Neural cell (in vitro differentiated cells): ENCODE results near the gene NRXN2. TPM values are rescaled to one million over a fixed set of nuclear protein-coding genes. Genes with fewer than 3 reads are reported as not detected.
A peak's percentile ranks its signal among the peaks of the same experiment; 100 is the strongest.

ENCODE experiments used
- H2AFZ ChIP-seq: fragments of 200-600, 300-800 bp; sonication (generic), shearing (Covaris generic); 2 replicates; pipeline ENCODE4 v1.6.0; 2014; ENCODE audit warnings: low read depth, mild to moderate bottlenecking, antibody characterized with exemption, low read length, moderate library complexity
- H3F3A ChIP-seq: fragments of 200-600 bp; shearing (Covaris generic); 2 replicates; pipeline ENCODE4 v1.6.1; 2016; ENCODE audit warnings: mild to moderate bottlenecking, moderate library complexity, mixed read lengths, antibody characterized with exemption, low read length; ENCODE audit not compliant: insufficient read depth, poor library complexity, severe bottlenecking
- H3K27ac ChIP-seq: fragments of 200-600, 300-800 bp; sonication (generic), shearing (Covaris generic); 2 replicates; pipeline ENCODE4 v1.5.1; 2014; ENCODE audit warnings: mild to moderate bottlenecking, low read length, moderate library complexity
- H3K27me3 ChIP-seq: fragments of 300-800, 200-600 bp; sonication (generic), shearing (Covaris generic); 2 replicates; pipeline ENCODE4 v1.6.0; 2014; ENCODE audit warnings: mild to moderate bottlenecking, low read depth, low read length, moderate library complexity; ENCODE audit not compliant: insufficient read depth
- H3K36me3 ChIP-seq: fragments of 300-800, 200-600 bp; sonication (generic), shearing (Covaris generic); 2 replicates; pipeline ENCODE4 v1.5.1; 2014; ENCODE audit warnings: mild to moderate bottlenecking, antibody characterized with exemption, low read length, moderate library complexity; ENCODE audit not compliant: insufficient read depth
- H3K4me2 ChIP-seq: fragments of 300-800, 200-600 bp; sonication (generic), shearing (Covaris generic); 2 replicates; pipeline ENCODE4 v1.6.0; 2014; ENCODE audit warnings: mild to moderate bottlenecking, low read length
- H3K4me3 ChIP-seq: fragments of 300-800, 200-600 bp; sonication (generic), shearing (Covaris generic); 2 replicates; pipeline ENCODE4 v1.5.1; 2014; ENCODE audit warnings: mild to moderate bottlenecking, low read length, moderate library complexity
- H3K79me2 ChIP-seq: fragments of 200-600 bp; shearing (Covaris generic); replicated peaks from 2 replicates; pipeline ENCODE4 v1.6.0; 2014; ENCODE audit warnings: mild to moderate bottlenecking, low read length, moderate library complexity; ENCODE audit not compliant: insufficient read depth
- H3K9ac ChIP-seq: fragments of 300-800, 200-600 bp; sonication (generic), shearing (Covaris generic); 2 replicates; pipeline ENCODE4 v1.6.1; 2016; ENCODE audit warnings: mild to moderate bottlenecking, low read length, mixed read lengths
- H3K9me2 ChIP-seq: fragments of 200-600 bp; shearing (Covaris generic); 2 replicates; pipeline ENCODE4 v1.6.1; 2016; ENCODE audit warnings: mild to moderate bottlenecking, low read length, mixed read lengths; ENCODE audit not compliant: insufficient read depth
- H3K9me3 ChIP-seq: fragments of 200-600, 300-800 bp; sonication (generic), shearing (Covaris generic); 2 replicates; pipeline ENCODE4 v1.6.1; 2016; ENCODE audit warnings: mild to moderate bottlenecking, mixed run types, low read length, moderate library complexity, mixed read lengths
- H4K20me1 ChIP-seq: fragments of 200-600 bp; shearing (Covaris generic); 2 replicates; pipeline ENCODE4 v1.6.1; 2016; ENCODE audit warnings: mild to moderate bottlenecking, mixed run types; ENCODE audit not compliant: insufficient read depth
- CTCF ChIP-seq: fragments of 450-650 bp; IDR thresholded peaks from 2 replicates; pipeline ENCODE4 v1.5.1; 2014; ENCODE audit warnings: antibody characterized with exemption, mild to moderate bottlenecking, moderate library complexity; ENCODE audit not compliant: poor library complexity, severe bottlenecking
- EP300 ChIP-seq: fragments of 450-650 bp; conservative IDR thresholded peaks from 2 replicates; pipeline ENCODE4 v1.6.1; 2014; ENCODE audit warnings: antibody characterized with exemption, mild to moderate bottlenecking, moderate library complexity; ENCODE audit not compliant: poor library complexity, severe bottlenecking
- EZH2 ChIP-seq: fragments of 200-600, 300-800 bp; shearing (Covaris generic), sonication (generic); IDR thresholded peaks from 2 replicates; pipeline ENCODE4 v1.6.1; 2014; ENCODE audit warnings: antibody characterized with exemption, low read length, borderline replicate concordance, mild to moderate bottlenecking; ENCODE audit not compliant: insufficient read depth, poor library complexity, severe bottlenecking
- MXI1 ChIP-seq: fragments of 450-650 bp; conservative IDR thresholded peaks from 2 replicates; pipeline ENCODE4 v1.6.1; 2014; ENCODE audit warnings: antibody characterized with exemption, mild to moderate bottlenecking; ENCODE audit not compliant: poor library complexity, severe bottlenecking
- POLR2AphosphoS5 ChIP-seq: IDR thresholded peaks from 2 replicates; pipeline ENCODE4 v1.6.1; 2012
- RAD21 ChIP-seq: fragments of 450-650 bp; conservative IDR thresholded peaks from 2 replicates; pipeline ENCODE4 v1.6.1; 2014; ENCODE audit warnings: antibody characterized with exemption, mild to moderate bottlenecking, moderate library complexity
- SMC3 ChIP-seq: fragments of 450-650 bp; conservative IDR thresholded peaks from 2 replicates; pipeline ENCODE4 v1.6.1; 2014; ENCODE audit warnings: antibody characterized with exemption, mild to moderate bottlenecking, moderate library complexity; ENCODE audit not compliant: poor library complexity
- TAF1 ChIP-seq: IDR thresholded peaks from 2 replicates; pipeline ENCODE4 v1.6.1; 2012; ENCODE audit warnings: low read depth
- polyA plus RNA-seq: library from polyadenylated mRNA; depleted of rRNA; stranded (reverse); fragments of >200 nt; gene quantifications from 2 replicates; pipeline ENCODE4 v1.2.3, GENCODE V29; 2014
- TF ChIP-seq, protein P1 (sequence below): IDR thresholded peaks from 2 replicates; pipeline ENCODE4 v1.6.1; 2012; ENCODE audit warnings: borderline replicate concordance

Gene NRXN2
- polyA plus RNA-seq, 1 donor from 2014 or later, result 68.0 TPM

DNA sequence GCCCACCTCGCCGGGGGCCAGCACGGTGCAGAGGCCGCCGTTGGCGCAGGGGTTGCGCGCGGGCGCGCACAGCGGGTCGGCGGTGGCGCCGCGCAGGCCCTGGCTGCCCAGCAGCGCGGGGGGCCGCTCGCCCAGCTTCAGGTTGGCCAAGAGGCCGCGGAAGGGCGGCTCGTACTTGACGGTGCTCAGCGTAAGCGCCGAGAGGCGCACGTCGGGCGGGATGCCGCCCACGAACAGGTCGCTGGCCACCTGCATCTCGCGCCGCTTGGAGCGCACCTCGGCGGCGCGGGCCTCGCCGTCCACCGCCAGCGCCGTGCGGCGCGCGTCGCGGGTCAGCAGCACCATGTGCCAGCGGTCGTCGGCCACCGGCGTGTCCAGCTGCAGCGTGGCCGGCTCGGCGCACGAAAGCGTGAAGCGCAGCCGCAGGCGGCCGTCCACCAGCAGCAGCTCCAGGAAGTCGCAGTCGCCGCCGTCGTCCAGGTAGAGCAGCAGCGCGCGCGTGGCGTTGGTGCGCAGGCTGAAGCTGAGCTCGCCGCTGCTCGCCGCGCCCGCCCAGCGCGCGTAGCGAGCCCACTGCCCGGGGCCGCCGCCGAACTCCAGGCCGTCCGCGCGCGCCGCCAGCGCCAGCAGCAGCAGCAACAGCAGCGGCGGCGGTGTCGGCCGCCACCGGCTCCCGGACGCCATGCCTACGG is 9.8 kb downstream of the NRXN2 start:
- Histone ChIP-seq H2AFZ (no peak overlapping the region), H3K9ac (peak overlapping the region; percentile 64), H3K4me2 (no peak overlapping the region), H3F3A (no peaks in the 10 kb centered on the region), H3K27me3 (no peaks in the 10 kb centered on the region), H3K27ac (no peak overlapping the region), H3K36me3 (no peaks in the 10 kb centered on the region), H3K4me3 (peak overlapping the region; percentile 62), H3K79me2 (peaks cover 56% of the 10 kb centered on the region), H3K9me3 (no peaks in the 10 kb centered on the region), H4K20me1 (peaks cover 46% of the 10 kb centered on the region), H3K9me2 (no peaks in the 10 kb centered on the region)
- peak; percentile 12 for TF ChIP-seq MXI1
- TF ChIP-seq RAD21, result no peak
- TF ChIP-seq TAF1, result no peak

- H3K27me3 ChIP-seq, result no peaks in the 10 kb centered on the region
- H3K79me2 ChIP-seq, result peaks cover 54% of the 10 kb centered on the region
- H3K4me2 ChIP-seq, result peak overlapping the region; percentile 30
- no peaks in the 10 kb centered on the region for H3K9me2 ChIP-seq
- peak overlapping the region; percentile 64 for H3K9ac ChIP-seq
- TF ChIP-seq SMC3 (no peak), EP300 (no peak), RAD21 (no peak), TAF1 (no peak), MXI1 (no peak), EZH2 (no peak), POLR2AphosphoS5 (no peak), CTCF (no peak)
- TF ChIP-seq, protein P1, sequence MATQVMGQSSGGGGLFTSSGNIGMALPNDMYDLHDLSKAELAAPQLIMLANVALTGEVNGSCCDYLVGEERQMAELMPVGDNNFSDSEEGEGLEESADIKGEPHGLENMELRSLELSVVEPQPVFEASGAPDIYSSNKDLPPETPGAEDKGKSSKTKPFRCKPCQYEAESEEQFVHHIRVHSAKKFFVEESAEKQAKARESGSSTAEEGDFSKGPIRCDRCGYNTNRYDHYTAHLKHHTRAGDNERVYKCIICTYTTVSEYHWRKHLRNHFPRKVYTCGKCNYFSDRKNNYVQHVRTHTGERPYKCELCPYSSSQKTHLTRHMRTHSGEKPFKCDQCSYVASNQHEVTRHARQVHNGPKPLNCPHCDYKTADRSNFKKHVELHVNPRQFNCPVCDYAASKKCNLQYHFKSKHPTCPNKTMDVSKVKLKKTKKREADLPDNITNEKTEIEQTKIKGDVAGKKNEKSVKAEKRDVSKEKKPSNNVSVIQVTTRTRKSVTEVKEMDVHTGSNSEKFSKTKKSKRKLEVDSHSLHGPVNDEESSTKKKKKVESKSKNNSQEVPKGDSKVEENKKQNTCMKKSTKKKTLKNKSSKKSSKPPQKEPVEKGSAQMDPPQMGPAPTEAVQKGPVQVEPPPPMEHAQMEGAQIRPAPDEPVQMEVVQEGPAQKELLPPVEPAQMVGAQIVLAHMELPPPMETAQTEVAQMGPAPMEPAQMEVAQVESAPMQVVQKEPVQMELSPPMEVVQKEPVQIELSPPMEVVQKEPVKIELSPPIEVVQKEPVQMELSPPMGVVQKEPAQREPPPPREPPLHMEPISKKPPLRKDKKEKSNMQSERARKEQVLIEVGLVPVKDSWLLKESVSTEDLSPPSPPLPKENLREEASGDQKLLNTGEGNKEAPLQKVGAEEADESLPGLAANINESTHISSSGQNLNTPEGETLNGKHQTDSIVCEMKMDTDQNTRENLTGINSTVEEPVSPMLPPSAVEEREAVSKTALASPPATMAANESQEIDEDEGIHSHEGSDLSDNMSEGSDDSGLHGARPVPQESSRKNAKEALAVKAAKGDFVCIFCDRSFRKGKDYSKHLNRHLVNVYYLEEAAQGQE, result no peak
- no peaks in the 10 kb centered on the region for H3F3A ChIP-seq
- peaks cover 41% of the 10 kb centered on the region for H4K20me1 ChIP-seq
- H3K9me3 ChIP-seq, result no peaks in the 10 kb centered on the region
- no peaks in the 10 kb centered on the region for H3K36me3 ChIP-seq
- H2AFZ ChIP-seq, result no peak overlapping the region
- peak overlapping the region; percentile 40 for H3K27ac ChIP-seq
- H3K4me3 ChIP-seq, result peak overlapping the region; percentile 62
These were observed 10.5 kb downstream of the NRXN2 start for GRCh38 chr11:64712430-64713015.
